ENCODE measurements around the gene FFAR3. TPM values are rescaled to one million over a fixed set of nuclear protein-coding genes. Genes with fewer than 3 reads are reported as not detected.

Gene FFAR3
- total RNA-seq, 2 experiments from 2014 or later = not detected

- H3K4me3 Mint-ChIP-seq = no peak overlapping the region
- peaks cover 12% of the 10 kb centered on the region for H3K4me1 Mint-ChIP-seq
- H3K27ac Mint-ChIP-seq = no peak overlapping the region
- no peaks in the 10 kb centered on the region for H3K36me3 Mint-ChIP-seq
- peaks cover 22% of the 10 kb centered on the region for H3K27me3 Mint-ChIP-seq
- no peaks in the 10 kb centered on the region for H3K9me3 Mint-ChIP-seq (ENCODE audit: low read depth)
- DNase-seq (no peak), ATAC-seq (no peak)
- CTCF ChIA-PET = no interaction called here
Observed at GRCh38 chr19:35337097-35337983, 20.9 kb upstream of the FFAR3 start.

GRCh38 chr19:35337984-35338296 lies 20.3 kb upstream of the FFAR3 start:
- H3K4me3 Mint-ChIP-seq = no peak overlapping the region
- no peak overlapping the region for H3K27ac Mint-ChIP-seq
- H3K9me3 Mint-ChIP-seq (ENCODE audit: low read depth) = no peaks in the 10 kb centered on the region
- no peaks in the 10 kb centered on the region for H3K36me3 Mint-ChIP-seq
- H3K4me1 Mint-ChIP-seq = peaks cover 7% of the 10 kb centered on the region
- DNase-seq (no peak), ATAC-seq (no peak)
- CTCF ChIA-PET = no interaction called here
- H3K27me3 Mint-ChIP-seq = peaks cover 24% of the 10 kb centered on the region

- Mint-ChIP-seq H3K4me1 (no peaks in the 10 kb centered on the region), H3K27ac (no peak overlapping the region)
Observed at GRCh38 chr19:35340431-35340830, 17.8 kb upstream of the FFAR3 start.

DNA sequence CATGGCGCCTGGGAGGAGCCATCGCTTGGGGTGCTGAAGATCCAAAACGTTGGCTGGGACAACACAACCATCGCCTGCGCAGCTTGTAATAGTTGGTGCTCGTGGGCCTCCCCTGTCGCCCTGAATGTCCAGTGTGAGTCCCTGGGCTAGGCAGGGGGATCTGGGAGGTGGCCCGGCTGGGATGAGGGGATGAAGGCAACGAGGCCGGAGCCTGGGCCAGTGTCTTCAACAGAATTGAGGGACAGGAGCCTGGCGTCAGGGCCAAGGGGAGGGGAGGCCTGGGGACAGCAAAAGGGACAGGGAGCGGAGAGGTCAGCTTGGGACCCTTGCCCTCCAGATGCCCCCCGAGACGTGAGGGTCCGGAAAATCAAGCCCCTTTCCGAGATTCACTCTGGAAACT lies 17.3 kb upstream of the FFAR3 start:
- Mint-ChIP-seq H3K36me3 (no peaks in the 10 kb centered on the region), H3K9me3 (ENCODE audit: low read depth) (no peaks in the 10 kb centered on the region), H3K4me1 (peaks cover 5% of the 10 kb centered on the region), H3K4me3 (no peak overlapping the region), H3K27ac (no peak overlapping the region), H3K27me3 (peaks cover 38% of the 10 kb centered on the region)
- CTCF ChIA-PET = no interaction called here
- ATAC-seq = no peak
- no peak for DNase-seq

More at GRCh38 chr19:35340431-35340830, 17.8 kb upstream of the FFAR3 start:
- DNase-seq (no peak), ATAC-seq (no peak)
- H3K4me3 Mint-ChIP-seq = no peak overlapping the region
- H3K27me3 Mint-ChIP-seq = peaks cover 32% of the 10 kb centered on the region
- CTCF ChIA-PET = interaction anchor here (1.0 kb wide), 1 partner anchor 170 kb away, joined by 3 read pairs; no protein-coding TSS in a partner anchor
- no peaks in the 10 kb centered on the region for H3K36me3 Mint-ChIP-seq
- H3K9me3 Mint-ChIP-seq (ENCODE audit: low read depth) = no peaks in the 10 kb centered on the region

DNA sequence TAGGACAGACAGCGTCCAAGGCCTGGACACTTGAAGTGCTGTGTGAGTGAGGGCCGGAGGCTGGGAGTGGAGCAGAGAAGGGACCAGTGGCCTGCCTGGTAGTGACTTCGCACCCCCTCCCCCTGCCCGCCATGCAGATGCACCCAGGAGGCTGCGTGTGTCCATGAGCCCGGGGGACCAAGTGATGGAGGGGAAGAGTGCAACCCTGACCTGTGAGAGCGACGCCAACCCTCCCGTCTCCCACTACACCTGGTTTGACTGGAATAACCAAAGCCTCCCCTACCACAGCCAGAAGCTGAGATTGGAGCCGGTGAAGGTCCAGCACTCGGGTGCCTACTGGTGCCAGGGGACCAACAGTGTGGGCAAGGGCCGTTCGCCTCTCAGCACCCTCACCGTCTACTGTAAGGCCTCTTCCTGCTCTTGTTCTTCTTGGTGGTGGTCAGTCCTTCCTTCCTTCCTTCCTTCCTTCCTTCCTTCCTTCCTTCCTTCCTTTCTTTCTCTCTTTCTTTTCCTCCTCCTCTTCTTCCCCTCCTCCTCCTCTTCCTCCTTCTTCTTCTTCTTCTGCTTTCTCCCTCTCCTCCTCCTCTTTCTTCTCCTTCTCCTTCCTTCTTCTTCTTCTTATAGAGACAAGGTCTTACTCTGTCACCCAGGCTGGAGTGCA lies 16.6 kb upstream of the FFAR3 start:
- CTCF ChIA-PET = no interaction called here
- DNase-seq (no peak), ATAC-seq (no peak)
- Mint-ChIP-seq H3K36me3 (no peaks in the 10 kb centered on the region), H3K9me3 (ENCODE audit: low read depth) (no peaks in the 10 kb centered on the region), H3K4me1 (peaks cover 12% of the 10 kb centered on the region), H3K27ac (no peak overlapping the region), H3K4me3 (no peak overlapping the region), H3K27me3 (peaks cover 41% of the 10 kb centered on the region)

- H3K4me3 Mint-ChIP-seq = no peak overlapping the region
- no peak for DNase-seq
- H3K27ac Mint-ChIP-seq = no peak overlapping the region
- no peaks in the 10 kb centered on the region for H3K36me3 Mint-ChIP-seq
- H3K9me3 Mint-ChIP-seq (ENCODE audit: low read depth) = no peaks in the 10 kb centered on the region
- H3K27me3 Mint-ChIP-seq = peaks cover 44% of the 10 kb centered on the region
- CTCF ChIA-PET = no interaction called here
- ATAC-seq = no peak
- H3K4me1 Mint-ChIP-seq = peaks cover 19% of the 10 kb centered on the region
Observed at GRCh38 chr19:35342430-35342829, 15.8 kb upstream of the FFAR3 start.

- Mint-ChIP-seq H3K4me3 (no peak overlapping the region), H3K27ac (no peak overlapping the region), H3K36me3 (no peaks in the 10 kb centered on the region), H3K9me3 (ENCODE audit: low read depth) (no peaks in the 10 kb centered on the region), H3K4me1 (peaks cover 27% of the 10 kb centered on the region), H3K27me3 (peaks cover 55% of the 10 kb centered on the region)
- CTCF ChIA-PET = interaction anchor here (1.0 to 2.4 kb wide), 2 partner anchors 8 to 150 kb away, joined by 4 to 6 read pairs; no protein-coding TSS in a partner anchor
- ATAC-seq (no peak), DNase-seq (peak; percentile 28)
Observed at GRCh38 chr19:35344511-35345031, 13.7 kb upstream of the FFAR3 start.

GRCh38 chr19:35345671-35346111 lies 12.6 kb upstream of the FFAR3 start:
- CTCF ChIA-PET = interaction anchor here (2.4 kb wide), 1 partner anchor 149 kb away, joined by 6 read pairs; no protein-coding TSS in a partner anchor
- H3K36me3 Mint-ChIP-seq = no peaks in the 10 kb centered on the region
- no peak overlapping the region for H3K27ac Mint-ChIP-seq
- peaks cover 27% of the 10 kb centered on the region for H3K4me1 Mint-ChIP-seq
- DNase-seq (peak; percentile 36), ATAC-seq (no peak)
- H3K4me3 Mint-ChIP-seq = no peak overlapping the region
- H3K27me3 Mint-ChIP-seq = peaks cover 56% of the 10 kb centered on the region
- no peaks in the 10 kb centered on the region for H3K9me3 Mint-ChIP-seq (ENCODE audit: low read depth)

- Mint-ChIP-seq H3K27me3 (peaks cover 56% of the 10 kb centered on the region), H3K36me3 (no peaks in the 10 kb centered on the region), H3K4me1 (peaks cover 27% of the 10 kb centered on the region), H3K9me3 (ENCODE audit: low read depth) (no peaks in the 10 kb centered on the region), H3K27ac (peak overlapping the region; percentile 17), H3K4me3 (no peak overlapping the region)
- CTCF ChIA-PET = interaction anchor here (1.1 to 2.4 kb wide), 6 partner anchors 10 to 149 kb away, joined by 3 to 8 read pairs (median 6); no protein-coding TSS in a partner anchor
- ATAC-seq = peak; percentile 46
- DNase-seq = peak; percentile 73
Observed at GRCh38 chr19:35346193-35347052, 11.8 kb upstream of the FFAR3 start.

DNA sequence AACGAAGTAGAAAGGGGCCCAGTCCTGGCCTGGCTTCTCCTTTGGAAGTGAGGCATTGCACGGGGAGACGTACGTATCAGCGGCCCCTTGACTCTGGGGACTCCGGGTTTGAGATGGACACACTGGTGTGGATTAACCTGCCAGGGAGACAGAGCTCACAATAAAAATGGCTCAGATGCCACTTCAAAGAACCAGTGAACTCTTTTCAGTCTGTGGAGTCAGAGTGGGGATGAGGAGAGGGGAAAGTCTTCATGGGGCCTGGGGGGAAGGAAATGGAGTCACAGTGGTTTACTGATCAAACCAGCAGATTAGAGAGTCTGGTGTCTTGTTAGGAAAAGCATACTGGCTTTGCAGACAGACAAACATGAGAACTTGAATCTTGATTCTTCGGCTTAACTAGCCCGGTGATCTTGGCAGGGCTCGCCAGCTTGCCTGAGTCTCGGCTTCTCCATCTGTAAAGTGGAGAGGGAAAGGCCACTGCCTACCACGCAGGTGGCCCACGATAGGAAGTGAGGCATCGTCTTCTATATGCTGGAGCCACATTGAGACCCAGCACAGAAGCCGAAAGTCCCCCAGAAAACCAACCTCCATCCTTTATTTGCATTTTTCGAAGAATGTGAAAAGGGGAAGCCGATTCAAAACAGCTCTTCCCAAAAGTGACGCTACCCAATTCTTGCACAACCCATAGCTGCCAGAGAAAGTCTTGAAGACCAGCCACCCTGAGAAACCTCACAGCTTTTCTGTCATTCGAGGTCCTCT lies 10.9 kb upstream of the FFAR3 start, which contains the start of gene FFAR1:
Gene FFAR1, plus strand, starts transcription at position 732 of the 759 bp plus-strand sequence. CDS start 3,650 bp downstream, outside the sequence.
- DNase-seq (peak; percentile 54), ATAC-seq (peak; percentile 50)
- Mint-ChIP-seq H3K36me3 (no peaks in the 10 kb centered on the region), H3K4me1 (peaks cover 27% of the 10 kb centered on the region), H3K27me3 (peaks cover 54% of the 10 kb centered on the region), H3K27ac (peak within 1 kb of the TSS; percentile 50), H3K4me3 (no peak within 1 kb of the TSS), H3K9me3 (ENCODE audit: low read depth) (no peaks in the 10 kb centered on the region)
- CTCF ChIA-PET = interaction anchor here (1.1 to 1.8 kb wide), 5 partner anchors 9 to 148 kb away, joined by 3 to 8 read pairs (median 6); no protein-coding TSS in a partner anchor

DNA sequence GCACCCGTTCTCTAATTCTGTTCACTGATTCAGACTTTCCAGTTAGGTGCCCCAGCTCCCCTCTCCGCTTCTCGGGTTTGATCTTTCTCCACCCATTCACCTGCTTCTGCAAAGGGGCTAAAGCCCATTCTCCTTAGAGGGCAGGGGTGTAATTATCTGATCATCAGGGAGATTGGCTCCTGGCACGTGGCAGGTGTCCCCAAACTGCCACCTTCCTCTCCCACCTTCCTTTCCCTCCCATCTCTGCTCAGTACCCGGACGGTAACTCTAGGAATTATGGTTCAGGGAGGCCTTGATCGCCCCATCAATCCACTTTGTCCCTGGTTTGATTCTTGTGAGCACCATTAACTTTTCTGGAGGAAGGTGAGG lies 10.3 kb upstream of the FFAR3 start:
- H3K4me3 Mint-ChIP-seq = no peak overlapping the region
- H3K27me3 Mint-ChIP-seq = peaks cover 51% of the 10 kb centered on the region
- H3K27ac Mint-ChIP-seq = no peak overlapping the region
- no peaks in the 10 kb centered on the region for H3K9me3 Mint-ChIP-seq (ENCODE audit: low read depth)
- DNase-seq = no peak
- H3K4me1 Mint-ChIP-seq = peaks cover 31% of the 10 kb centered on the region
- H3K36me3 Mint-ChIP-seq = no peaks in the 10 kb centered on the region
- no peak for ATAC-seq
- CTCF ChIA-PET = interaction anchor here (1.1 to 1.8 kb wide), 5 partner anchors 9 to 147 kb away, joined by 3 to 8 read pairs (median 6); no protein-coding TSS in a partner anchor

DNA sequence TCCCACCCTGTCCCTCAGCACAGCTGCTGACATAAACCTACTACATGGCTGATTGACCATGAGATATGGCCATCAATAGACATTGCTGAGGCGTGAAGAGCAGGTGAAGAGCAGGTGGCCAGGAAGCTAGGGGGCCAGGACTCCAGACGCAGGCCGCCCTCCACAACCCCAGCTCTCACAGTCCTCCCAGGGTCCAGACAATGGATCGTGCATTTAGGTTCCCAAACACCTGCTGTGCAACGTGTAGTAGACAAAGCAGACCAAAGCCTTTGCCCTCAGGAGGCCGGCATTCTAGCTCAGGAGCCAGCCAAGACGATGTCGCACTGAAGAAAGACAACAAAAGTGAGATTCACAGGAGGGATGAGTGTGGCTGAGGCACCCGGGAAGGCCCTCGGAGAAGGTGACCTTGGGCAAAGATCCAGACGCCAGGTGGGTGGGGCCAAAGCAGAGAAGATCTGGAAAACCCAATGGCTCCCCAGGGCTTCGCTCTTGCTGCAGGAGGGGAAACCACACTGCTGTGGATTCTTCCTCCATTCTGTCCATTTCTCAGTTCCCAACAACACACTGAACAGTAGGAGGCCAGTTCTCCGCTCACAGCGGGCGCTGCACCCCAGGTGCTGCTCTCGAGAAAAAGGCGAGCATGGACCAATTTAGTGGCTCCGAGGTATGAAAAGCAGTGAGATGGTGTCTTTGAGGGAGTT lies 9.2 kb upstream of the FFAR3 start:
- no peak overlapping the region for H3K4me3 Mint-ChIP-seq
- no peak for ATAC-seq
- DNase-seq = peak; percentile 29
- H3K9me3 Mint-ChIP-seq (ENCODE audit: low read depth) = no peaks in the 10 kb centered on the region
- H3K36me3 Mint-ChIP-seq = no peaks in the 10 kb centered on the region
- CTCF ChIA-PET = interaction anchor here (0.9 to 3.2 kb wide), 4 partner anchors 13 to 161 kb away, joined by 3 to 15 read pairs (median 3); no protein-coding TSS in a partner anchor
- peaks cover 33% of the 10 kb centered on the region for H3K4me1 Mint-ChIP-seq
- peaks cover 47% of the 10 kb centered on the region for H3K27me3 Mint-ChIP-seq
- H3K27ac Mint-ChIP-seq = no peak overlapping the region
